ENCODE results near the gene POLD4. TPM values are rescaled to one million over a fixed set of nuclear protein-coding genes. Genes with fewer than 3 reads are reported as not detected.
"Not testable (repeated sequence)": the region's sequence is repeated elsewhere in the genome, so short reads cannot be mapped to it uniquely, and the experiment has no call there.

The POLD4 gene
- 10 to 100 TPM; 40.7 to 42.0 TPM for total RNA-seq

- peak; percentile 97 for DNase-seq
- H3K27ac Mint-ChIP-seq, result peak within 1 kb of the TSS; percentile 97
- peaks cover 54% of the 10 kb centered on the region for H3K4me1 Mint-ChIP-seq (ENCODE audit: low read depth)
- CTCF ChIA-PET, result interaction anchor here (0.6 to 17.3 kb wide), 11 partner anchors 8 to 230 kb away, joined by 3 to 636 read pairs (median 3); partner anchors contain the start of genes CLCF1, GSTP1 and RAD9A
- intact Hi-C loops (cut with micrococcal nuclease), result loop anchor here (1.0 to 5.0 kb wide), 5 partner anchors 49 to 304 kb away; partner anchors contain the start of gene GSTP1
- H3K9me3 Mint-ChIP-seq, result no peaks in the 10 kb centered on the region
- H3K4me3 Mint-ChIP-seq, result peak within 1 kb of the TSS; percentile 92
- H3K36me3 Mint-ChIP-seq (ENCODE audit: low read depth), result no peaks in the 10 kb centered on the region
- H3K27me3 Mint-ChIP-seq (ENCODE audit: low read depth), result no peaks in the 10 kb centered on the region
Measured at GRCh38 chr11:67353317-67354074, at the start of gene POLD4. Gene POLD4 (minus strand): TSS chr11:67353546. CDS start chr11:67353399, 147 bp downstream.

- Mint-ChIP-seq H3K4me1 (ENCODE audit: low read depth) (peaks cover 61% of the 10 kb centered on the region), H3K36me3 (ENCODE audit: low read depth) (peaks cover 35% of the 10 kb centered on the region), H3K4me3 (peak overlapping the region; percentile 83), H3K27ac (peak overlapping the region; percentile 92)
- not testable (repeated sequence) for DNase-seq; H3K9me3 Mint-ChIP-seq; H3K27me3 Mint-ChIP-seq (ENCODE audit: low read depth)
- CTCF ChIA-PET, result interaction anchor here (0.6 to 6.2 kb wide), 7 partner anchors 10 to 60 kb away, joined by 3 to 28 read pairs (median 10); partner anchors contain the start of gene RPS6KB2
- intact Hi-C loops (cut with micrococcal nuclease), result loop anchor here (1.0 to 10.0 kb wide), 6 partner anchors 25 to 402 kb away; partner anchors contain the start of genes GRK2, NDUFV1, RPS6KB2 and TMEM134
Measured at GRCh38 chr11:67403085-67403484, 49.7 kb upstream of the POLD4 start.

DNA sequence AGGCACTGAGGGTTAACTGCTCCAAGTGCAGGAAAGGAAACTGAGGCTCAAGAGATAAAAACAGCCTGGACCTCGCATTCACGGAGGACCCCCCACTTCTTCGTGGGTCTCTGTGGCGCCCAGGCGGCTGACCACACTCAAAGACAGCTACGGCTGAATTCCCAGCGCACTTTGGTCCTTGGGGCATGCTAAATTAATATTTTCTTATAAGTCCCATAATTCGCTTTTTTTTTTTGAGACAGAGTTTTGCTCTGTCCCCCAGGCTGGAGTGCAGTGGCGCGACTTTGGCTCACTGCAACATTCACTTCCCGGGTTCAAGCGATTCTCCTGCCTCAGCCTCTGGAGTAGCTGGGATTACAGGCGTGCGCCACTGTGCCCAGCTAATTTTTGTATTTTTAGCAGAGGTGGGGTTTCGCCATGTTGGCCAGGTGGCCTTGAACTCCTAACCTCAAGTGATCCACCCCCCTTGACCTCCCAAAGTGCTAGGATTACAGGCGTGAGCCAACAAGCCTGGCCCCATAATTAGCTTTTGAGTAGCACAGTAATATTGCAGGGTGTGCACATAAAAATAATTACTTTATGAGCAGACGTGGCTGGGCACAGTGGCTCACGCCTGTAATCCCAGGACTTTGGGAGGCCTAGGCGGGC, 49.0 kb upstream of the POLD4 start:
- Mint-ChIP-seq H3K36me3 (ENCODE audit: low read depth) (peaks cover 36% of the 10 kb centered on the region), H3K27ac (peak overlapping the region; percentile 92), H3K4me1 (ENCODE audit: low read depth) (peaks cover 61% of the 10 kb centered on the region), H3K4me3 (peak overlapping the region; percentile 65)
- CTCF ChIA-PET, result interaction anchor here (0.6 to 6.2 kb wide), 14 partner anchors 10 to 104 kb away, joined by 3 to 28 read pairs (median 6); partner anchors contain the start of genes PITPNM1, PTPRCAP, RAD9A and RPS6KB2
- intact Hi-C loops (cut with micrococcal nuclease), result loop anchor here (1.0 to 10.0 kb wide), 7 partner anchors 19 to 402 kb away; partner anchors contain the start of genes GRK2, NDUFV1 and PTPRCAP
- H3K9me3 Mint-ChIP-seq; DNase-seq; H3K27me3 Mint-ChIP-seq (ENCODE audit: low read depth): not testable (repeated sequence)

- Mint-ChIP-seq H3K27ac (peak within 1 kb of the TSS; percentile 92), H3K27me3 (ENCODE audit: low read depth) (no peaks in the 10 kb centered on the region), H3K9me3 (no peaks in the 10 kb centered on the region), H3K4me3 (peak within 1 kb of the TSS; percentile 72), H3K36me3 (ENCODE audit: low read depth) (peaks cover 35% of the 10 kb centered on the region), H3K4me1 (ENCODE audit: low read depth) (peaks cover 60% of the 10 kb centered on the region)
- CTCF ChIA-PET, result interaction anchor here (0.6 to 6.2 kb wide), 20 partner anchors 10 to 155 kb away, joined by 3 to 28 read pairs (median 4); partner anchors contain the start of genes PITPNM1, POLD4, PTPRCAP and RAD9A
- peak; percentile 91 for DNase-seq
- intact Hi-C loops (cut with micrococcal nuclease), result loop anchor here (1.0 to 10.0 kb wide), 8 partner anchors 20 to 403 kb away; partner anchors contain the start of genes GRK2, NDUFV1 and PTPRCAP
Measured at GRCh38 chr11:67401495-67402191, 48.3 kb upstream of the POLD4 start, which contains the start of gene PPP1CA. Gene PPP1CA (minus strand): TSS chr11:67401858. CDS start chr11:67401782, 76 bp downstream.

DNA sequence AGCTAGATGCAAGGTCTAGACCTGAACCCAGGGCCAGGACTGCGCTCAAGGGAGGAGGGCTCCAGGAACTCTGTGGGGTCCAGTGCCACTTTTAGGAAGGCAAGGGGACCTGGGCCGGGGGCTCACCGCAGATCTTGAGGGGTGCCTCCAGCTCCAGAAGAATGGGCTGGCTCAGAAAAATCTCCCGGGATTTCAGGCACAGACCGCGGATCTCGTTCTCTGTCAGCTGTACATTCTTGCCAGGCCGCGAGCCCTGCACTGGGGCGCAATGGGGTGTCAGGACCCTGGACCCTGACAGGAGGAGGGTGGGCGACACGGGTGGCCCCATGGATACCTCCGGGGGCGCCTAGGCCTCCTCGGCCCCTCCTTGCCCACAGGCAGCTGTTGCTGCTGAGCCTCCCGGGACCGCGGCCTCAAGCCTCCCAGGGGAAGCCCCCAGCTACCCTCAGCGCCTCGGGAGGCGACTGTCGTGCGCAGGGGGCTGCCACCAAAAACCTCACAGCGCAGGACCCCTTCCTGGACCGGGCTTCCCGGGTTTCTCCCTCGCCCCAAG, 47.7 kb upstream of the POLD4 start:
- peak overlapping the region; percentile 67 for H3K27ac Mint-ChIP-seq
- H3K27me3 Mint-ChIP-seq (ENCODE audit: low read depth), result no peaks in the 10 kb centered on the region
- peaks cover 57% of the 10 kb centered on the region for H3K4me1 Mint-ChIP-seq (ENCODE audit: low read depth)
- no peaks in the 10 kb centered on the region for H3K9me3 Mint-ChIP-seq
- CTCF ChIA-PET, result interaction anchor here (0.6 to 6.2 kb wide), 16 partner anchors 9 to 162 kb away, joined by 3 to 28 read pairs (median 4); partner anchors contain the start of genes PITPNM1, POLD4, PTPRCAP and RAD9A
- peaks cover 31% of the 10 kb centered on the region for H3K36me3 Mint-ChIP-seq (ENCODE audit: low read depth)
- intact Hi-C loops (cut with micrococcal nuclease), result loop anchor here (1.0 to 10.0 kb wide), 4 partner anchors 105 to 404 kb away; partner anchors contain the start of genes GRK2 and NDUFV1
- H3K4me3 Mint-ChIP-seq, result peak overlapping the region; percentile 72
- no peak for DNase-seq

DNA sequence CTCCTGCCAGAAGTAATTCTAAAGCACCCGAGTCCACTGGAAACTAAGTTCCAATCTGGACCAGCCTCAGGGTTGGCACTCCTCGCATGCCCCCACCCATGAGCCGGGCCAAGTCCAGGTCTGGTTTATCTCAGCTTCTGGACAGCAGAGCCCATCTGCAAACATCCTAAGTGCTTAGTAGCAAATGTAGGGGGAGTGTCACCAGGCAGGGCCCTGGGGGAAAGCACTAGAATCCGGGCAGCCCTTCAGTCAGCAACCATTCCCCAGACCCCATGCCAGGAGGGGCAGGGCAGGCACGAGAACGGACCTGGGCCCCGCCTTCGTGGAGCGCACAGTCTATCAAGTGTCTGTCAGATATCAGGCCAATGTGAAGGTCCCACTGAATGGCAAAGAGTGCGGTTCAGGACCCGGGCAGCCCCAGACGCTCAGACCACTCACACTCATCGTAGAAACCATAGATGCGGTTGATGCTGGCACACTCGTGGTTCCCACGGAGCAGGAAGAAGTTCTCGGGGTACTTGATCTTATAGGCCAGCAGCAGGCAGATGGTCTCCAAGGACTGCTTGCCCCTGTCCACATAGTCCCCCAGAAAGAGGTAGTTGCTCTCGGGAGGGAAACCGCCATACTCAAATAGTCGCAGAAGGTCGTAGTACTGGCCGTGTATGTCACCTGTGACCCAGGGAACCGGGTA, 47.0 kb upstream of the POLD4 start:
- CTCF ChIA-PET, result interaction anchor here (0.8 to 6.2 kb wide), 10 partner anchors 9 to 161 kb away, joined by 3 to 28 read pairs (median 8); partner anchors contain the start of genes PITPNM1, POLD4 and RAD9A
- H3K36me3 Mint-ChIP-seq (ENCODE audit: low read depth), result peaks cover 26% of the 10 kb centered on the region
- intact Hi-C loops (cut with micrococcal nuclease), result loop anchor here (5.0 to 10.0 kb wide), 3 partner anchors 133 to 404 kb away; partner anchors contain the start of genes GRK2 and NDUFV1
- peak overlapping the region; percentile 67 for H3K27ac Mint-ChIP-seq
- no peaks in the 10 kb centered on the region for H3K9me3 Mint-ChIP-seq
- peak overlapping the region; percentile 72 for H3K4me3 Mint-ChIP-seq
- peaks cover 53% of the 10 kb centered on the region for H3K4me1 Mint-ChIP-seq (ENCODE audit: low read depth)
- no peak for DNase-seq
- H3K27me3 Mint-ChIP-seq (ENCODE audit: low read depth), result no peaks in the 10 kb centered on the region

GRCh38 chr11:67398661-67399563, 45.6 kb upstream of the POLD4 start:
- no peak for DNase-seq
- H3K36me3 Mint-ChIP-seq (ENCODE audit: low read depth), result peaks cover 18% of the 10 kb centered on the region
- no peaks in the 10 kb centered on the region for H3K27me3 Mint-ChIP-seq (ENCODE audit: low read depth)
- intact Hi-C loops (cut with micrococcal nuclease), result no loop called here
- CTCF ChIA-PET, result interaction anchor here (0.5 to 0.6 kb wide), 2 partner anchors 167 to 754 kb away, joined by 3 to 5 read pairs; no protein-coding TSS in a partner anchor
- peak overlapping the region; percentile 24 for H3K27ac Mint-ChIP-seq
- no peaks in the 10 kb centered on the region for H3K9me3 Mint-ChIP-seq
- peaks cover 50% of the 10 kb centered on the region for H3K4me1 Mint-ChIP-seq (ENCODE audit: low read depth)
- H3K4me3 Mint-ChIP-seq, result no peak overlapping the region

GRCh38 chr11:67397986-67398660, 44.8 kb upstream of the POLD4 start:
- no peak for DNase-seq
- no peak overlapping the region for H3K4me3 Mint-ChIP-seq
- H3K4me1 Mint-ChIP-seq (ENCODE audit: low read depth), result peaks cover 51% of the 10 kb centered on the region

GRCh38 chr11:67397536-67397935, 44.2 kb upstream of the POLD4 start:
- H3K9me3 Mint-ChIP-seq, result no peaks in the 10 kb centered on the region
- H3K4me3 Mint-ChIP-seq, result no peak overlapping the region
- H3K4me1 Mint-ChIP-seq (ENCODE audit: low read depth), result peaks cover 51% of the 10 kb centered on the region
- H3K27ac Mint-ChIP-seq, result peak overlapping the region; percentile 87
- CTCF ChIA-PET, result interaction anchor here (1.7 kb wide), 2 partner anchors 15 to 51 kb away, joined by 7 to 9 read pairs; no protein-coding TSS in a partner anchor
- no peaks in the 10 kb centered on the region for H3K27me3 Mint-ChIP-seq (ENCODE audit: low read depth)
- peaks cover 22% of the 10 kb centered on the region for H3K36me3 Mint-ChIP-seq (ENCODE audit: low read depth)
- intact Hi-C loops (cut with micrococcal nuclease), result no loop called here
- DNase-seq, result no peak

More at GRCh38 chr11:67397986-67398660, 44.8 kb upstream of the POLD4 start:
- no peaks in the 10 kb centered on the region for H3K9me3 Mint-ChIP-seq
- intact Hi-C loops (cut with micrococcal nuclease), result no loop called here
- CTCF ChIA-PET, result no interaction called here
- H3K27ac Mint-ChIP-seq, result peak overlapping the region; percentile 11
- peaks cover 20% of the 10 kb centered on the region for H3K36me3 Mint-ChIP-seq (ENCODE audit: low read depth)
- H3K27me3 Mint-ChIP-seq (ENCODE audit: low read depth), result no peaks in the 10 kb centered on the region

Data from activated naive CD4-positive, alpha-beta T cell treated with anti-CD3 and anti-CD28 coated beads for 36 hours (primary cell).